HTERT RPE-1 (cell line): Measurements from ENCODE around the gene SLC7A8.

Source experiments
- in situ Hi-C: fragments of 300-500 bp; cut with MboI; formaldehyde crosslinking; loops from 4 replicates; pipeline ENCODE4 v1.14.3; 2020; ENCODE audit warnings: low sequenced_read_pairs

SLC7A8 gene

DNA sequence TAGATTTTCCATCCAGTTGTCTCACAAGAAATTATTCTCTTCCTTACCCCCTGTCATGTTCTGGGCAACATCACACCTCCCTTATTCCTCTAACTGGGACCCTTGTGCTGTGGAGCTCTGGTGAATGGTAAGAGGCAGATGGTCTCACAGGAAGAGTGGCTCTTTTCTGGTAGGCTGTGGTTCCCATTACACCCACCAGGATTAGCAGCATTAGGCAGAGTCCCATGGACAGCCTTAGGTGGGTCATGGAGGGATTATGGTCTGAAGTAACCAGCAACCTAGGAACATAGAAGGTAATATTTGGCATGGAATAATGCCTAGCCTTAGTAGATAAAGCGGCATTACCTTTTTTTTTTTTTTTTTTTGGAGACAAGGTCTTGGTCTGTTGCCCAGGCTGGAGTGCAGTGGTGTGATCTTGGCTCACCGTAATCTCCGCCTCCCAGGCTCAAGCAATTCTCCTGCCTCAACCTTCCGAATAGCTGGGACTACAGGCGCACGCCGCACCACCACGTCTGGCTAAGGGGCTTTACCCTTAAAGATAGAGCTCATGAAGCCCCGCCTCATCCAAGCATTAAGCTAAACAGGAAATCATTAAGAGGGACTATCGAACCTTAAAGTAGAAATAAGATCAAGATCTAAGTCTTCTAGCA lies 84.1 kb downstream of the SLC7A8 start:
- in situ Hi-C loops, result no loop called here

DNA sequence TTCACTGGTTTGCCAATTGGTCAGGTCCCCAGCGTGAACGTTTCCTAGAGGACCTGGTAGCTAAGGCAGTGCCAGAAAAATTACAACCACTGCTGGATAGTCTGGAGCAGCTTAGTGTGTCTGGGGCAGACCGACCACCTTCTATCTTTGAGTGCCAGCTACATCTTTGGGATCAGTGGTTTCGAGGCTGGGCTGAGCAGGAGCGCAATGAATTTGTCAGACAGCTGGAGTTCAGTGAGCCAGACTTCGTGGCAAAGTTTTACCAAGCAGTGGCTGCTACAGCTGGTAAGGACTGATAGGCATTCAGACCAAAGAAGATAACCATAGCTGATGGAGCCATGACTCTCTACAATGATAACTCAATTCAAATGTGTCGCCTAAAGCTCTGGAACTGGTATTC lies 85.7 kb downstream of the SLC7A8 start:
- in situ Hi-C loops, result no loop called here

DNA sequence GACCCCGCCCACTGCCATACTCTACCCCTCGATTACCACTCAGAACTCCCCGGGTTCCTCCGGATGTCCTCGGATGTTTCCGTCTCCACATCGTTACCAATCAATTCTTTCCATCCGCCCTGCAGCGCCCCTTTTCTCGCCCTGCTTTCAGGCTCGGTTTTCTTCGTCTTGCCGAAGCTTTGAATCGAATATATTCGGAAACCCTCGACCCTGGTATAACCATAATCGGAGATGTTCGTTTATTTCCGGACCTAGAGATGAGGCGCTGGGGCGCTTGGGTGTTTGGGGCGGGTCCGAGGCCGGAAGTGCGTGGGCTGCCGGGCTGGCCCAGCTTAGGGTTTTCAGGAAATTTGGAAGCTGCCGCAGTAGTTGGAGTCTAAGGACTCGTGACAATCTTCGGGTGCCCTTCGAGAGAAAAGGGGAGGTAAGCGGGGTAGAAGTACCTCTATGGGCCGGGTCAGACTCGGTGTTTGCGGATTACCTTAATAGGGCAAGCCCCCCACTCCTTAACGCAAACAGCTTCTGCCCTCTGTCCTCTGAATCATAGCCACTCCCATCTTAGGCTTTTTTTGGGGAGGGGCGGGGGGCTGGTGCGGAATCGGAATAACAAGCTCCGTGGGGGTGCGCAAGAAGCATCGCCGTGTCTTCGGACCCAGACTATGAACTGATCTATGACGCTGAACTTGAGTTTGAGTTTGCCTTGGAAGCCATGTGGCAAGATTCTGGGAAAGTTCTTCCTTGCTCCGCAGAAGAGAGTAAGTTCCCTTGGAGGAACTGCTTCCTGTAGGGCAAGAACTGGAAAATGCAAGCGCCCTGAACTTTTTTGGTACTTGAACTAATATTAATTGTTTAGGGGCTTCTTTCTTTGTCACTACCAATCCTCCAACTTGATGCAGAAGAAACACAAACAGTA lies 88.0 kb downstream of the SLC7A8 start, which contains the start of gene C14orf119:
Gene C14orf119 (plus strand): TSS at position 310 of the 913 bp plus-strand sequence. CDS start 2,154 bp downstream, outside the sequence.
- in situ Hi-C loops, result no loop called here

- in situ Hi-C loops, result no loop called here
Observed at GRCh38 chr14:23094666-23095195, 88.7 kb downstream of the SLC7A8 start, which contains the start of gene ACIN1. TSS of gene ACIN1 (minus strand) at chr14:23095136. CDS start at chr14:23095112, 24 bp downstream.

- in situ Hi-C loops, result no loop called here
Observed at GRCh38 chr14:23093991-23094665, 89.3 kb downstream of the SLC7A8 start.

- in situ Hi-C loops, result no loop called here
Observed at GRCh38 chr14:23093526-23093925, 89.9 kb downstream of the SLC7A8 start.

GRCh38 chr14:23093104-23093503 lies 90.4 kb downstream of the SLC7A8 start:
- in situ Hi-C loops, result no loop called here

GRCh38 chr14:23091294-23092225 lies 91.9 kb downstream of the SLC7A8 start:
- in situ Hi-C loops, result no loop called here

DNA sequence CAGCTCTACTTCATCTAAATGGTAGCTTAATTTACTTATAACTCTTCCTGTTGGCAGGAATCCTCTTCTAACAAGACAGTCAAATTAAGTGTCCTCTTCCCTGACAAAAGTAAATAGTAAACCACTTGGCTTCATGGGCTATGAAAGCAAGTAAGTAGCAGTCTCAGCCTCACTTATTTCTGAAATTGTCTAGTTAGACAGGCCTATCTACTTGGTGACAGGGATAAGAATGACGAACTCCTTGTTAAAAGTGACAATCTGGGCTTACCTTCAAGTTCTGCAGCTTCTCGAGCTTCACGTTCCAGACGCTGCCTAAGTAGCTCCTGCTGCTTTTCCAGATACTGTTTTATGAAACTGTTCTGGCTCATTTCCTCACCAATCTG lies 93.2 kb downstream of the SLC7A8 start:
- in situ Hi-C loops, result no loop called here

GRCh38 chr14:23089498-23090253 lies 93.8 kb downstream of the SLC7A8 start:
- in situ Hi-C loops, result no loop called here

DNA sequence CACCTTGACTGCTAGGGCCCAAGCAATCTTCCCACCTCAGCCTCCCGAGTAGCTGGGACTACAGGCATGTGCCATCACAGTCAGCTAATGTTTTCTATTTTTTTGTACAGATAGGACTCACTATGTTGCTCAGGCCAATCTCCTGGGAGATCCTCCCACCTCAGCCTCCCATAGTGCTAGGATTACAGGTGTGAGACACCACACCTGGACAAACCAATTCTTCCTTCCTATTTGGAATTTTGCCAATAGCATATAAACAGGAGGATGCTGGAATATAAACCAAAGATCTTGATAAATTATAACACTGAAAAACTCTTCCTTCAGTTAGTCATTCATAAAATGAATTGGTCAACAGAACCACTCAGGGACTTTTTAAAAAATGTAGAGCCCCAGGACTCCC lies 96.9 kb downstream of the SLC7A8 start:
- in situ Hi-C loops, result no loop called here

DNA sequence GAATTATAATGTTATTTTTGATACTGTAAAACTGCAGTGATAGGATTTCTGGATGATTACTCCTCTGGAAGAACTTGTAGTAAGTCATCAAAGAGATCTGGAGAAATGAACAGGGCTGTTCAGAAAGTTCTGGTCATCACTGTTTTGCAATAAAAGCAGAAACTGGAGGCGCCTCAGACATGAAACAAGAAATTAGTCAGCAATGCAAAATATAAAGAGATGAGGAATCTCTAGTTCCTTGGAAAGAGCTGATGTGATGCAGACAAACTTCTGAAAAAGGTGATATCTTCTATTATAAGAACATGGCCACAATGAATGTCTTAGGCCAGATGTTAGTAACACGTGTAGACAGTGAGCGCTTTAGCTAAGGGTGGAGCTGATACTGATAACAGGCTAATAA lies 98.0 kb downstream of the SLC7A8 start:
- in situ Hi-C loops, result no loop called here

- in situ Hi-C loops, result no loop called here
Observed at GRCh38 chr14:23080474-23080873, 103.0 kb downstream of the SLC7A8 start.

DNA sequence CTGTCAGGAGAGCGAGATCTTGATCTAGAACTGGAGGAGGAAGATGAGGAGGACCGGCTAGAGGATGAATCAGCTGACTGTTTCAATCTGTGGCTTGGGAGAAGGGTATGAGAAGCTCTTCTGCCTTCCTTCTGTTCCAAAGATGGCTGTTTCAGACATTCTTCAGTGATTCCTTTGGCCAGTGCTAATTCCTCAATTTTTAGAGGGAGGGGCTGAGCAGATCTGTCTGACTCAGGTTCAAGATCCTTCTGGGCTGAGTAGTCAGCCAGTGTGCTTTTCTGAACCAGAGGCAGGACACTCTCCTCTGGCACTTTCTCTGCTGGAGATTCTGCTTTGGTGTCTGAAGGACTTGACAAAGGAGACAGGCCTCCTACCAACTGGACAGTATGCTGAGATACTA lies 103.7 kb downstream of the SLC7A8 start:
- in situ Hi-C loops, result no loop called here

- in situ Hi-C loops, result no loop called here
Observed at GRCh38 chr14:23078692-23079116, 104.8 kb downstream of the SLC7A8 start.

- in situ Hi-C loops, result no loop called here
Observed at GRCh38 chr14:23077962-23078361, 105.5 kb downstream of the SLC7A8 start.

GRCh38 chr14:23076785-23077408 lies 106.6 kb downstream of the SLC7A8 start:
- in situ Hi-C loops, result no loop called here
